Right lobe of liver (tissue), 6 donors: ENCODE results near the gene HSDL1. TPM values are rescaled to one million over a fixed set of nuclear protein-coding genes. Genes with fewer than 3 reads are reported as not detected.

Experiments used
- ATAC-seq, 4 donors: fragments of 200-7000 bp; cut with Tn5 transposase; one replicate each; pipeline ENCODE4 v1.9.1; 2020; ENCODE audit warnings: mild to moderate bottlenecking in 4 of 4, moderate library complexity in 4 of 4
- DNase-seq, 3 donors: peaks; one replicate each; pipeline ENCODE4 v3.0.0-alpha.2; 2020
- H3K27ac ChIP-seq, 3 donors: fragments of 200-600 bp; one replicate each; pipeline ENCODE4 v1.8.0; 2022
- H3K27me3 ChIP-seq, 2 donors: fragments of 200-600 bp; one replicate each; pipeline ENCODE4 v1.8.0; 2022
- H3K36me3 ChIP-seq, 4 donors: fragments of 200-600 bp; sonication (generic) in 1 of 4; one replicate each; pipeline versions ENCODE4 v1.5.1 to v1.8.0; 2017 to 2022; ENCODE audit warnings: control low read depth in 1 of 4
- H3K4me1 ChIP-seq, 4 donors: fragments of 200-600 bp; sonication (generic) in 1 of 4; one replicate each; pipeline versions ENCODE4 v1.5.1 to v1.8.0; 2017 to 2022; ENCODE audit warnings: control low read depth in 1 of 4
- H3K4me3 ChIP-seq, 3 donors: fragments of 200-600 bp; one replicate each; pipeline ENCODE4 v1.8.0; 2022
- H3K9me3 ChIP-seq, 4 donors: fragments of 200-600 bp; sonication (generic) in 1 of 4; one replicate each; pipeline versions ENCODE4 v1.5.1 to v1.8.0; 2017 to 2022; ENCODE audit warnings: control low read depth in 1 of 4
- CTCF ChIP-seq, 4 donors: fragments of 200-600 bp in 3 of 4; fragments of 450-650 bp in 1 of 4; IDR thresholded peaks; one replicate each; pipeline versions ENCODE4 v1.5.1 to v1.8.0; 2016 to 2022; ENCODE audit warnings: antibody characterized with exemption in 4 of 4, mild to moderate bottlenecking in 2 of 4
- POLR2A ChIP-seq: fragments of 450-650 bp; IDR thresholded peaks from one replicate; pipeline ENCODE4 v1.6.1; 2017; ENCODE audit warnings: antibody characterized with exemption, mild to moderate bottlenecking
- WGBS: methylation state at CpG from one replicate; pipeline ENCODE4 v1.1.6; 2018; ENCODE audit warnings: low coverage, low lambda C conversion rate; ENCODE audit not compliant: insufficient coverage; ENCODE audit errors: missing lambda C conversion rate; 5-methylcytosine and 5-hydroxymethylcytosine counted together
- intact Hi-C, 2 donors: fragments of 100-400 bp; cut with DNase I; formaldehyde crosslinking; loops; one replicate each; pipeline versions ENCODE4 v1.11.2 to v1.14.1; 2022
- total RNA-seq, 6 experiments: library from RNA; depleted of rRNA in 2 of 6; stranded (reverse); fragments of >200 nt in 2 of 6; fragmentation: NEBNext Ultra II Directional in 3 of 6; extraction: Animal tissue kit (Norgen Biotek cat#: 25700) in 3 of 6; gene quantifications; one replicate each; pipeline versions ENCODE4 v1.1.0 to v1.2.4, GENCODE V29; 2016 to 2023
- donor health status: DM: no; HTN: yes; CAD: no.
- donor health status: DM: no; HTN: no; CAD: no.
- donor health status: DM: no; HTN: no; CAD: no.
- donor health status: DM: no; HTN: yes; CAD: no.
- donor health status: DM: no; HTN: yes; CAD: no.

HSDL1 gene
- total RNA-seq, 6 experiments from 2014 or later = 4.3 to 8.1 (median 6.2) TPM

DNA sequence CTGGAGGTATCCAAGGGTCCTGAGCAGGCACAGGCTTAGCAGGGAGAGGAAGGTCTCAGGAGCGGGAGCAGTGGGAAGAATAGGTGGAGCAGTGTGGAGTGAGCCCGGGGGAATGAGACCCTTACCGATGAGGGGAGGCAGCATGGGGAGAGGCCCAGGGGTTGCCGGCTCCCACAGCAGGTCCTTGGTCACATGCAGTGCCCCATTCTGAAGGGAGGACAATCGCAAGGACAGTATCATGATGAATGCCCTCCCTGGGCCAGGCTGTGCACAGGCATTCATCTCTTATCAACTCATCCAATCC lies 38.5 kb upstream of the HSDL1 start:
- H3K27me3 ChIP-seq = no peaks in the 10 kb centered on the region
- no peak for ATAC-seq
- TF ChIP-seq CTCF (IDR thresholded peaks at IDR 0.05) = no peak
- no peak for TF ChIP-seq POLR2A
- no peaks in the 10 kb centered on the region for H3K9me3 ChIP-seq
- peak in 1 of 3 donors; percentile 21 for DNase-seq
- no peak overlapping the region for H3K4me3 ChIP-seq
- intact Hi-C loops = loop anchor here (10.0 kb wide), 1 partner anchor 99 kb away; no protein-coding TSS in a partner anchor
- H3K36me3 ChIP-seq = peaks cover 0 to 35% (median 5%) of the 10 kb centered on the region in 4 donors
- no peak overlapping the region for H3K27ac ChIP-seq
- whole genome bisulfite sequencing = 100% methylated on average over 4 of the region's 5 CpGs
- H3K4me1 ChIP-seq = peaks cover 0 to 8% (median 2%) of the 10 kb centered on the region in 4 donors

- 91% methylated on average over 7 of the region's 26 CpGs for WGBS
- H3K4me1 ChIP-seq = peaks cover 0 to 8% (median 2%) of the 10 kb centered on the region in 4 donors
- no peaks in the 10 kb centered on the region for H3K27me3 ChIP-seq
- no peak overlapping the region for H3K4me3 ChIP-seq
- no peak for DNase-seq
- TF ChIP-seq POLR2A (no peak), CTCF (IDR thresholded peaks at IDR 0.05) (no peak)
- H3K27ac ChIP-seq = no peak overlapping the region
- intact Hi-C loops = loop anchor here (10.0 kb wide), 1 partner anchor 98 kb away; no protein-coding TSS in a partner anchor
- H3K9me3 ChIP-seq = no peaks in the 10 kb centered on the region
- ATAC-seq = no peak
- H3K36me3 ChIP-seq = peaks cover 0 to 35% (median 5%) of the 10 kb centered on the region in 4 donors
Measured at GRCh38 chr16:84182680-84183571, 37.9 kb upstream of the HSDL1 start.

GRCh38 chr16:84182104-84182503 lies 37.1 kb upstream of the HSDL1 start:
- Histone ChIP-seq H3K27ac (no peak overlapping the region), H3K27me3 (no peaks in the 10 kb centered on the region), H3K4me1 (peaks cover 0 to 13% (median 8%) of the 10 kb centered on the region in 4 donors), H3K4me3 (no peak overlapping the region), H3K36me3 (peaks cover 0 to 35% (median 5%) of the 10 kb centered on the region in 4 donors), H3K9me3 (no peaks in the 10 kb centered on the region)
- no peak for TF ChIP-seq POLR2A
- no peak for TF ChIP-seq CTCF (IDR thresholded peaks at IDR 0.05)
- no peak for ATAC-seq
- intact Hi-C loops = loop anchor here (10.0 kb wide), 1 partner anchor 97 kb away; no protein-coding TSS in a partner anchor
- DNase-seq = peak in 1 of 3 donors; percentile 31
- WGBS = 100% methylated on average over 3 of the region's 18 CpGs

- peaks cover 0 to 35% (median 5%) of the 10 kb centered on the region in 4 donors for H3K36me3 ChIP-seq
- no peaks in the 10 kb centered on the region for H3K27me3 ChIP-seq
- WGBS = 83% methylated on average over 2 of the region's 41 CpGs
- intact Hi-C loops = loop anchor here (10.0 kb wide), 1 partner anchor 97 kb away; no protein-coding TSS in a partner anchor
- no peaks in the 10 kb centered on the region for H3K9me3 ChIP-seq
- H3K4me3 ChIP-seq = no peak overlapping the region
- no peak for TF ChIP-seq CTCF (IDR thresholded peaks at IDR 0.05)
- no peak for TF ChIP-seq POLR2A
- no peak for ATAC-seq
- H3K4me1 ChIP-seq = peaks cover 0 to 21% (median 12%) of the 10 kb centered on the region in 4 donors
- H3K27ac ChIP-seq = no peak overlapping the region
- no peak for DNase-seq
Measured at GRCh38 chr16:84181144-84181915, 36.4 kb upstream of the HSDL1 start.
